A673 (cell line): Measurements from ENCODE around the gene POU1F1.

ENCODE experiments used
- EZH2 ChIP-seq: fragments of 200-600 bp; sonication (generic); IDR thresholded peaks from 2 replicates; pipeline ENCODE4 v1.6.1; 2017; ENCODE audit warnings: borderline replicate concordance, low read depth, mild to moderate bottlenecking, mixed read lengths, antibody characterized with exemption, low read length; ENCODE audit not compliant: poor library complexity, severe bottlenecking
- TF ChIP-seq, protein P1 (sequence below): fragments of 300-800, 200-600 bp; sonication (generic); conservative IDR thresholded peaks from 2 replicates; pipeline ENCODE4 v1.5.1; 2017; ENCODE audit warnings: low read depth, mild to moderate bottlenecking, antibody characterized with exemption, low read length, moderate library complexity, mixed read lengths

DNA sequence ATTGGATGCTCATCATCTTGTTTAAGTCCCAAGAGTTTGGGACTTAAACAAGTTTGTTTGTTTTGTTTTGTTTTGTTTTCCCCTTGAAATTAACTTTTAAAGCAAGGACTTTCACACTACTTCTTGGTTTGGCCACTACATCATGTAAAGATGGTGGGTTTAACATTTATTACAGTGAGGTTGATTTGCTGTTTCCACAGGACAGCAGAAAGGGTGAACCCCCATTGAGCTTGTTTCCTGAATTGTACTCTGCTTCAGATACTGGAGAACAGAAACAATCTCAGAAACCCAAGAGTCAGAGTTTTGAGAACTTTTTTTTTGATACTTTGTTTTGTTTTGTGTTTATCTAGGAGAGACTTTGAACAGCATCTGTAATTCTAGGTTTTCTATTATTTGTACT, 6.7 kb downstream of the POU1F1 start:
- TF ChIP-seq, protein P1, sequence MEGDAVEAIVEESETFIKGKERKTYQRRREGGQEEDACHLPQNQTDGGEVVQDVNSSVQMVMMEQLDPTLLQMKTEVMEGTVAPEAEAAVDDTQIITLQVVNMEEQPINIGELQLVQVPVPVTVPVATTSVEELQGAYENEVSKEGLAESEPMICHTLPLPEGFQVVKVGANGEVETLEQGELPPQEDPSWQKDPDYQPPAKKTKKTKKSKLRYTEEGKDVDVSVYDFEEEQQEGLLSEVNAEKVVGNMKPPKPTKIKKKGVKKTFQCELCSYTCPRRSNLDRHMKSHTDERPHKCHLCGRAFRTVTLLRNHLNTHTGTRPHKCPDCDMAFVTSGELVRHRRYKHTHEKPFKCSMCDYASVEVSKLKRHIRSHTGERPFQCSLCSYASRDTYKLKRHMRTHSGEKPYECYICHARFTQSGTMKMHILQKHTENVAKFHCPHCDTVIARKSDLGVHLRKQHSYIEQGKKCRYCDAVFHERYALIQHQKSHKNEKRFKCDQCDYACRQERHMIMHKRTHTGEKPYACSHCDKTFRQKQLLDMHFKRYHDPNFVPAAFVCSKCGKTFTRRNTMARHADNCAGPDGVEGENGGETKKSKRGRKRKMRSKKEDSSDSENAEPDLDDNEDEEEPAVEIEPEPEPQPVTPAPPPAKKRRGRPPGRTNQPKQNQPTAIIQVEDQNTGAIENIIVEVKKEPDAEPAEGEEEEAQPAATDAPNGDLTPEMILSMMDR: no peak
- TF ChIP-seq EZH2: no peak
